ENCODE data around the gene TLCD1.

The TLCD1 gene

GRCh38 chr17:28675490-28675889, 50.5 kb downstream of the TLCD1 start:
- no peak for DNase-seq

All from retina (tissue), 1 donor.